ENCODE results near the gene AR.

GRCh38 chrX:67612231-67612630 is 68.4 kb downstream of the AR start:
- TF ChIP-seq MAZ (IDR thresholded peaks at IDR 0.05; ENCODE audit: borderline replicate concordance, low read depth, low read length) = no peak
- TF ChIP-seq CTCF (conservative IDR thresholded peaks at IDR 0.05; ENCODE audit: low read depth, low read length) = no peak
- no peak for TF ChIP-seq POLR2A (IDR thresholded peaks at IDR 0.05; ENCODE audit: low read depth, low read length)
- TF ChIP-seq RAD21 (IDR thresholded peaks at IDR 0.05; ENCODE audit: low read length) = no peak
- TF ChIP-seq RFX5 (IDR thresholded peaks at IDR 0.05; ENCODE audit: low read depth, low read length) = no peak
- no peak for TF ChIP-seq USF2 (IDR thresholded peaks at IDR 0.05; ENCODE audit: low read depth, low read length)
- TF ChIP-seq CEBPB (IDR thresholded peaks at IDR 0.05; ENCODE audit: low read depth, low read length) = no peak
- no peak for TF ChIP-seq SMC3 (IDR thresholded peaks at IDR 0.05; ENCODE audit: low read depth, low read length)
- peak; percentile 4; the same call in 1 of the 2 replicates for TF ChIP-seq BHLHE40 (IDR thresholded peaks at IDR 0.05; ENCODE audit: low read depth, low read length)

Data from IMR-90 (cell line).